NOMO-1 treated with DMSO at 0.1 percent for 48 hours (cell line): Measurements from ENCODE around the gene CD28.
"Not testable (repeated sequence)": the region's sequence is repeated elsewhere in the genome, so short reads cannot be mapped to it uniquely, and the experiment has no call there.

ENCODE experiments used
- DNase-seq: peaks from one replicate; lab custom pipeline; 2025; ENCODE audit not compliant: unreplicated experiment; lab: John Stamatoyannopoulos, UW

Gene CD28

DNA sequence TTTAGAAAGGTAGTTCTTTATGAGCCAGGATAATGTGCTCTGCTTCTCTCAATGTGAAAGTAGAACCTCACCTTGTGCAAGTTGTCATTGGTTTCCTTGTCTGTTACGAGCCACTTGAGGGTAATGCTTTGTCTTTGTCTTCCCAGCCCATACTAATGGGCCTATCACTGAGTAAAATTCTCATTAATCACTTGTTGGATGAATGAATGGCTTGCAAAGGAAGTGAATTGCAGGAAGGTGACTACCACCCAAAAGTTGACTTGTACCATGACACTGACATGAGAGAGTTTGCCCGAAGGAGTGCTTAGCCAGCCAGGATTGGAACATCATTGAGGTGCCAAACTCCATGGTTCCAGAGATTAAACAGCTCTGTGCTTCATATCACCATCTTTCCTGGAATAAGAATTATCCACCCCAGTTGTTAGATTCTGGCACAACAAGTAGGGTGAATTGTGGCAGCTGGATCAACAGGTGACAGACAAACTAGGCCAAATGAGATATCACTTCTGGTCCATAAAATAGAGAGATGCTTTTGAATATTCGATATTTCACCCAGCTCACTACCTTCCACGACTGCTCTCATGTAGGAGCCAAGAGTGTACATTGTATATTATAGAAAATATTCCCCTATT, 20.5 kb upstream of the CD28 start:
- DNase-seq, result no peak

DNA sequence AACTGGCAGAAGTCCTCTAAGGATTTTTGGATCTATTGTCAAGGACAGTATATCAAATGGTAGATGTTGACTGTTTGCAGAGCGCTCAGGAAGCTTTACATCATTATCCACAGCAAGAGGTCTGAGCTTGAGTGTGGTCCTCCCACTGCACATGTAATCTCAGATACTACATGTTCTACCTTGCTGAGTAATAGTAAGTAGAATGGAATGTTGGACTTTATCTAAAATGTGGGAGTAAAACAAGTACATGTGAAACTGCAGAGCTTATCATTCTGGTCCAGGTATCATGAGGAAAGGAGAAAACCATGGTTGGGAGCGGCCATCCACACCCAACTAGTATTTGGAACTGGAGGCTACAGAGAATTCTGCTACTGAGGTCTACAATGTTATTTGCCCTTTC, 19.3 kb upstream of the CD28 start:
- no peak for DNase-seq

DNA sequence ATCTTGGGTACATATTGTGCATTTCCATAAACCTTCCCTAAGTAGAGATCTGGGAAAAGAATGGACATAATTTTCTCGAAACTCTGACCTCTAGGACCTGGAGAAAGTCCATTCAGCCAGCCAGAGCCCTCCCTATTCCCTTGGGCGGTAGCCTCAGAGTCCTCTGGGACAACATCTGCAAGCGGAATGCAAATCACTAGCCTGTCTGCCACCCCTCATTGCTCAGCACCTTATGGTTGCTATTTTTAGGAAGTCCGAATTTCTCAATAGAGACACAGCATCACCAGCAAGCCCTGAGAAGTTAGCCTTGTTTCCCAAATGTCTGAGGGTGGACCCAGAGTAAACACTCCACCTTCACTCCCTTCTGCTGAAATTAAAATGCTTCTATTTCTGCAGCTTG, 17.6 kb upstream of the CD28 start:
- DNase-seq, result peak; percentile 58

DNA sequence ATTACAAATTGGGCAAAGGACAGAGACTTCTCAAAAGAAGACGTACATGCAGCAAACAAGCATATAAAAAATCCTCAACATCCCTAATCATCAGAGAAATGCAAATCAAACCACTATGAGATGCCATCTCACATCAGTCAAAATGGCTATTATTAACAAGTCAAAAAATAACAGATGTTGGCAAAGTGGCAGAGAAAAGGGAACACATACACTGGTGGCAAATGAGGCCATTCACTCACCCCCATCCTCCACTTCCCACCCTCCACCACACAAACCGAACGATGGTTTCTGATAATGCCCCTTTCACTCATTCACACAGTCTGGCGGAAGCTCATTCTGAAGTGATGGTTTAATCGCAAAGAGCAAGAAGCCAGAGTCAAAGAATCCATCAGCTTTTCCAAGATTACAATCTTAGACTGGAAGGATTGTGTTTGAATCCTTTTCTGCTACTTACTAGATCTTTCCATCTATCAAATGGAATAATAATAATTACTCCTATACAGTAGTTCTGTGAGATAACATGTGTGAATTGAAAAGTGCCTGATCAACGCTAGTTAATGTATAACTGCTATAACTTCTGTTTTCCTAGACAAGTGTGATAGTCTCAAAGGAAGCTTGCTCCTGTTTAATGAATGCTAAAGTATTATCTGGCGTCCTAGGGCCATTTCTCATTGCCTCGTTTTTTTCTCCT, 16.9 kb upstream of the CD28 start:
- peak; percentile 2 for DNase-seq

DNA sequence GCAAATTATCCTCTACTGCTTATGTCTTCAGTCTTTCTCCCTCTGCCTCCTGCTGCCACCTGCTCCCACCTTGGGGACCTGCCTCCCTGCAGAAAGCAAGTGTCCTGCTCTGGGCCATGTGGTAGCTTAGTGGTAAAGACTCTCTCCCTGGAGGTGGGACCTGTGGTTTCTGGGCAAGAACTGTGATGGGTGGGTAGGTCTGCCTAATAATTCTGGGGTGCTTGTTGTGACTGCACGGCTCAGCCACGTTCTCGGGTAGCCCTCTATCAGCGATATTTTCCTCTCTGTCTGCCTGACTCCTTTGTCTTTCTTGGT, 16.4 kb upstream of the CD28 start:
- DNase-seq, result no peak

DNA sequence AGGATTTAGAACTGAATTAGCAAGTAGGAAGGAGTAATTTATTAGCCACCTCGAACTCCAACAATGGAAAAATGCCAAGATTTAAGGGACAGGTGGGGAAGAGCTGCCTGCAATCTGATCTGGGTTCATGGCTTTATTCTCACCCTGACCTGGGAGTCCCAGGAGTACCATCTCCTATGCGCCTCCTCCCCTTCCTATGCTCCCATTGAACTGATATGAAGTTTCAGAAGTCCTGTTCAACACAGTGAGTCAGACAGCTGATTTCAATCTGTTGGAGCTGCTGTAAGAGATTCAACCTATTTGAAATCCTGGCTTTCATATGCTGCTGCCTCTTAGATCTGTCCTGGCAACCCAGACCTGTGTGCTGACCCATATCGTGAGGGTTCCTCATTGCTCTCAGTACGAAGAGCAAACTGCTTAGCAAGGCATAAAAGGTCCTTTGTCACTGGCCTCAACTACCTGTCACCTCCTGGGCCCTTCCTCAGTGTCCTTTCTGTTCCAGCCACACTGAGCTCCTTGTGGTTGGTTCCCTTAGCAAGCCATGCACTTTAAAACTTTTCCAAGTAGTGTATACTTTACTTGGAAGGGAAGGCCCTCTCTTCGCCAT, 15.9 kb upstream of the CD28 start:
- DNase-seq, result no peak

DNA sequence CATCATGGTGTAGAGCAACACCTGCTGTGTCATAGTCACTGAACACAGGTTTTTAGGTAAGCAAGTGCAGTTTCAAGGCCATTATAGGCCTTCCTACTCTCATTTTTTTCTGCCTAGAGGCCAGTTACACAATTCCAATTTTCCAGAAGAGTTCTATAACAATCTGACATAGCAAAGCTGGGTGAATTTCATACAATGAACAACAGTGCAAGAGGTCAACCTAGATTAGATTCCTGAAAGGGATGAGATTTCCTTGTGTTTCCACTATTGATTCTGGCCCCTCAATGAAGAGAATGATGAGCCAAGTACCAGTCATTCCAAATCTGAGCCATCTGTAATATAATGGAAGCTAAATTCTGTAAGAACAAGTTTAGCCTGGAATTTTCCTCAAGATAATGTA, 15.3 kb upstream of the CD28 start:
- no peak for DNase-seq

DNA sequence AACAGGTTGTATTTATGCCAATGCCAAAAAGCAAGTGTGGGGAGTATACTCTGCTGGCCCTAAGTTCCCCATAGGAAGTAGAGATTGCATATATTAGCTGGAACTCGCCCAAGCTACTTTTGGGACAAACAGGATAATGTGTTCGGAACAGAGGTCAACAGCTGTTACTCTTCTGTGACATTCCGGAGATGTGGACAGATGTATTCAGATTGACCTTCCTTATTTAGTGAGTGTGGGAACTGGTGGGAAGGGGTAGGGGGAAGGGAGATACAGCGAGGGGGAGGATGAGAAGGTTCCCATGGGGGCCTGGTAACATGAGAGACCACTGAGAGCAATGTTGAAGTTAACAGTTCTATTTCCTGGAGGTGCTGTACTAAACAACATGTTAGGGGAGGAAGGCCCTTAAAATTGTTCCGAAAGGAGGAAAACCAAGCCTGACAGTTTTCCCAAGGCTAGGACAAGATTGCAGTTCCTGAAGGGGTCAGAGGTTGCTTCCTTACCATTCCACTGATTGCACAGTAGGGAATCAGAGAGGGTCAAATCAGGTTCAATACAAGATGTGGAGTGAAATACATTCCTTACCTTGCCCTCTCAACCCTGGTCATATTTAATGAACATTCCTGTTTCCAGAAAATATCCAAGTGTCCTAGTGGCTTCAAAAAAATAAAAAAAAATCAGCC, 14.3 kb upstream of the CD28 start:
- no peak for DNase-seq

DNA sequence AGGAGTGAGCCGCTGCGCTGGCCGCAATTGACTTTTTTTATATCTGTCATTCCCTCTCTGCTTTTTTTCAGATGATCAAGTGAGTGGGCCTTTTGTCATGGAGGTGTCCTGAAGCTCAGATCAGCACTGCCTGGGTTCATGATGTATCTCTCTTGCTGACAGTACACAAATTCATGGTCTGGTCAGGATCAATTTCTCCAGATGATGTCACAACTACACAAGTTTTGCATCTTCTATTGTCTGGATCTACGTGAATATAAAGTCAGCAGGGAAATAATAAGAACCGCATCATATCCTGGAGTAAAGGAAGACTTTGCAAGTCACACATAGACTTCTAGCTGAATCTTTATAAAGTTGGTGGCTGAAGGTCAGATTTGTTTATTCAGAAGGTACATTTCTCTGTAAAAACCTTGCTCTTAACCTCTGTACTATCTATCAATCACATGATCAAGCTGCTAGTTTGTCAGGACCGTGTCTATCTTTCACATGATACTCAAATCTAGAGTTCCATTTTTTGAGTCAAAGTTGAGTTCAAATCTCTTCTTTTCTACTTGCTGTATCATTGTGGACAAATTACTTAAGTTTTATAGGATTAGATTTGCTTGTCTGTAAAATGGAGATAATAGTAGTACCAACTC, 13.1 kb upstream of the CD28 start:
- DNase-seq, result no peak

DNA sequence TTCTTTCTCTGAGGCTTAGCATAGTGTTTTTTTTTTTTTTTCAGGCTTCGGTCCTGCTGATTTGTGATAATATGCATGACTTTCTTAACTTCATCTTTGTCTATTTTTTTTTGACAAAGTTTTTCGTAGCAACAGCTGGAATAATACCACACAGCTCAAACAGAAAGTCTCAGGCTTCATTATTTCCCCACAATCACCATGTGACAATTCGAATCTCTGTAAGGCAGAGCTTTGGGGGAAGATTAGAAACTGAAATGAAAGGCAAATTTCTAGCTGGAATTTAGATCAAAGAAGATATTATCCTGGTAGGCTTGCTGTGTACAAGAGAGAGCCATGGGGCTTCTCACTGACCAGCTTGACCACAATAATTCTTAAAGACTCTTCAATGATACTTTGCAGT, 12.2 kb upstream of the CD28 start:
- DNase-seq, result no peak

DNA sequence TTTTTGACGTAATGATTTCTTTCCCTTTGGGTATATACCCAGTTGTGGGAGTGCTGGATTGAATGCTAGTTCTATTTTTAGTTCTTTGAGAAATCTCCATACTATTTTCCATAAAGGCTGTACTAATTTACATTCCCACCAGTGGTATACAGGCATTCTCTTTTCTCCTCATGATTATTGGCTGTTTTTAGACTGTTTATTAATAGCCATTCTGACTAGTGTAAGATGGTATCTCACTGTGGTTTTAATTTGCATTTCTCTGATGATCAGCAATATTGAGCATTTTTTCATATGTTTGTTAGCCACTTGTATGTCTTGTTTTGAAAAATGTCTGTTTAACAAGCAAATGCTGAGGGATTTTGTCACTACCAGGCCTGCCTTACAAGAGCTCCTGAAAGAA, 9.2 kb upstream of the CD28 start:
- DNase-seq, result no peak

DNA sequence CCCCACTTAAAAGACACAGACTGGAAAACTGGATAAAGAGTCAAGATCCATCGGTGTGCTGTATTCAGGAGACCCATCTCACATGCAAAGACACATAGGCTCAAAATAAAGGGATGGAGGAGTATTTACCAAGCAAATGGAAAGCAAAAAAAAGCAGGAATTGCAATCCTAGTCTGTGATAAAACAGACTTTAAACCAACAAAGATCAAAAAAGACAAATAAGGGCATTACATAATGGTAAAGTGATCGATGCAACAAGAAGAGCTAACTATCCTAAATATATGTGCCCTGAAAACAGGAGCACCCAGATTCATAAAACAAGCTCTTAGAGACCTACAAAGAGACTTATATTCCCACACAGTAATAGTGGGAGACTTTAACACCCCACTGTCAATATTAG, 8.7 kb upstream of the CD28 start:
- DNase-seq, result not testable (repeated sequence)

DNA sequence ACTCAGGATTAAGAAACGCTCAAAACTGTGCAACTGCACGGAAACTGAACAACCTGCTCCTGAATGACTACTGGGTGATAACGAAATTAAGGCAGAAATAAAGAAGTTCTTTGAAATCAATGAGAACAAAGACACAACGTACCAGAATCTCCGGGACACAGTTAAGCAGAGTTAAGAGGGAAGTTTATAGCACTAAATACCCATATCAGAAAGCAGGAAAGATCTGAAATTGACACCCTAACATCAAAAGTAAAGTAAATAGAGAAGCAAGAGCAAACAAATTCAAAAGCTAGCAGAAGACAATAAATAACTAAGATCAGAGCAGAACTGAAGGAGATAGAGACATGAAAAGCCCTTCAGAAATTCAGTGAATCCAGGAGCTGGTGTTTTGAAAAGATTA, 8.0 kb upstream of the CD28 start:
- DNase-seq, result not testable (repeated sequence)

DNA sequence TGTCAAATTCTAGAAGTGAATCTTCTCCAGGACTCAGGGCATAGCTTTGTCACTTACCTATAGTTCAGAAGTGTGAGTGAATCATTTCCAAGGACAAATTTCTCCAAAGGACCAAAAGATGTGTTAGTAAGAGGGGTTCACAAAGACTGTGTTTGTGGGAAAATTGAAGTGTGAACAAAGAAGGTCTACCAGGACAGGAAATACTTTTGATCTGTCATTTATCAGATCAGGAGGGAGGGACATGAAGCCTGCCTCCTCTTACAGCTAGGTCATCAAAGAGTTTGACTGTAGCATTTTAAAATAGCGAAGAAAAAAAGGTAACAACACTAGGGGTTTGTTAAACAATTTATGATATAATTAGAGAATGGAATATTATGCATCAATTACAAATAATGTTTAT, 2.0 kb upstream of the CD28 start:
- DNase-seq, result no peak

DNA sequence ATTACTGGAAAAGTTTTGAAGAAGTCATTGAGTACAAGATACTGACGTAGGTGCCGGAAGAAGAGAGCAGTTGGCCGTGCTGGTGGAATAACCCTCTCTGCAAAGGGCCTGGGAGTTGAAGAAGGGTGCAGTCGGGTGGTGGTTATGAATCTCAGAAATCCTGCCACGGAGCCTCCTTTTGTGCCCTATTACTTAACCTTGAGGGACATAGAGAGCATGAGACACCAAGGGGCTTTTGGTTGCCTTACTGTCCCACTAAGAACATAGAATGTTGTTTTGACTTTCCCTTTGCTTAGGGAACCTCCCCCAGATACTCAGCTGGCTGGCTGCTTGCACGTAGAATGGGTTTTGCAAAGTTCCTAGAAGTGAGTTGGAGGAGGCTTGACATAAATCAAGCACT, 1.3 kb upstream of the CD28 start:
- DNase-seq, result no peak

DNA sequence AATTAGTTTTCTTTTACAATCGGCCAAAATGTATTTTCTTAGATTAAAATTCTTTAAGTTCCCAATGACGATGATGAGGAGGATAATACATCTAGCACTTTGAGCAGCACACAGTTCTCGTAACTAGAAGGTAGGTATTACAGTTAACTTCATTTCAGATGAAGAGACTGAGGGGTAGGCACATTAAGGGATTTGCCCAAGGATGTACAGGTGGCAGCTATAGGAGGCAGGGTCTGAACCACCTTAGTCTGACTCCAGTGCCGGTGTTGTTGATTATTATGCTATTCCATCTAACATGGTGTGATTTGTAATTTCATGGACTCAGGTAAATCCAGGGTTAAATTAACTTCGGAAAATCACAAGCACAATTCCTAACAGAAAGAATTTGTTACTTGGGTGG, 1.1 kb downstream of the CD28 start:
- no peak for DNase-seq

DNA sequence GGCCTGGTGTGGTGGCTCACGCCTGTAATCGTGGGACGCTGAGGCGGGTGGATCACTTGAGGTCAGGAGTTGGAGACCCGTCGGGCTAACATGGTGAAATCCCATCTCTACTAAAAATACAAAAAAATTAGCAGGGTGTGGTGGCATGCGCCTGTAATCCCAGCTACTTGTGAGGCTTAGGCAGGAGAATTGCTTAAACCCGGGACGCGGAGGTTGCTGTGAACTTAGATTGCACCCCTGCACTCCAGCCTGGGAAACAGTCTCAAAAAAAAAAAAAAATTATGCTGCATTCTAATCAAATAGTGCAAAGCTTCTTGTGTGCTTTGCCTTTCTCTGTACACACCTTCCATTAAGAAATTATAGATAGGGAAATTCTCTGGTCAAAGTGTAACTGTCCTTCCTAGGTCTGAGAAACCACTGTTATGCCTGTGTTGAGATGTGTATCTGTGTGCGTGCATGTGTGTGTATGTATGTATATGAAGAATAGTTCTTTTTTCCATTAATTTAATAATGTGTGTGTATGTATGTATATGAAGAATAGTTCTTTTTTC, 2.5 kb downstream of the CD28 start:
- DNase-seq, result no peak

DNA sequence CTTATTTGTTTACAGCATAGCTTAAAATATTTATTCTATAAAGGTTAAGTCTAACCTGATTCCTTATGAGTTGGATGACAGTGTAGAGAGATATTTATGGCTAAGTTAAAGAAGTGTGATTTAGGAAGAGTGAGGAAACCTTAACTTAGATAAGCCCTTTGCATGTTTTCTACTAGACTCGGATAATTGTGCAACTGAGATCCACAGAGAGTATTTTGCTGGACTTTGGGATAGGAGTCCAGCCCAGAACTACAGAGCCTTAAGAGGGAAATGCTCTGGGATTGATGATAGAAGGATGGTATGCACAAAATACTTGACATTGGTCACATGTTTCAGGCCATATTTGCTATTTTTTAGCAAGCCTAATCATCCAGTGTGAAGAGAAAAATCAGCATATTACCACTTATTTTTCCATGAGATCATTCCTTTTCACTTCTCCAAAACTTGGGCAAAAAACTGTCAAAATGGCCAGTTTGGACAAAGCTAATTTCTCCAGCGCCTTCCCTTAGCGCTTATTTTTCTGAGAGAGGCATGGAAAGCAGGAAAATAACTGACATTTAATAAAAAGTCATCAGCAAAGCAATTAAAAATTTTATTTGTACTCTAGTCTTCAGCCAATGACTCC, 3.1 kb downstream of the CD28 start:
- DNase-seq, result no peak

DNA sequence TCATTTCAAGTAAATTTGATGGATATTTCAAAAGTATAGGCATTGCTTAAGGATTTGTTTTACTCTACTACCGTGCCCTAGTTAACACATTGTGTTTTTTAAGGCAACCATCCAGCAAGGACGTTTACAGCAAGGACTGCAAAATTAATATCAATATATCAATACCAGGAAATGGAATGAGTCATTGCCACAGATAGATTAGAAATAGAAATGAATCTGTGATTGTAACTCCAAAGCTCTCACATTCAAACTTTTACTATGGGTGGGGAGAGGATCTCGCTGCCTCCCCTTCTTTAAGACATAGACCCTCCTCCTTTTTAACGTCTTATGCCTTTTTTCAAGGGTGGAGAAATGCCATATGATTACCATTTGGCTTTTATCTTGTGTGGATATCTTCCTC, 3.8 kb downstream of the CD28 start:
- no peak for DNase-seq

DNA sequence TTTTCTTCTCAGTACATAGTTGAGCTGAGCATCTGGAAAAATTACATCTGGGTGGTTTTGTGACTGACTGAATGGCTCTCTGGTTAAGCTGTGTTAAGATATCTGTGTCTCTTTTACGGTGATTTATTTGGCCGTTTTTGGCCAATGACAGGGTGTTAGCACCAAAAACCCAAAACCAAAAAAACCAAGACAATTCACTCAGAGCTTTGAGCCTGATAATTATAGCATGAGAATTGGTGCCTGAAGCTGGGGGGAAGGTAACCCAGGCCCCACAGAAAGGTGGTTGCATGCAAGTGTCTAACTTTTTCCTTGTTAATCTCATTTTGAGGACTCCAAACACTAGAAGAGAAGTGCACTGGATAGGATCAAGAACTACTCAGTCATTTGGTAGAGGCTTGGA, 4.5 kb downstream of the CD28 start:
- no peak for DNase-seq

DNA sequence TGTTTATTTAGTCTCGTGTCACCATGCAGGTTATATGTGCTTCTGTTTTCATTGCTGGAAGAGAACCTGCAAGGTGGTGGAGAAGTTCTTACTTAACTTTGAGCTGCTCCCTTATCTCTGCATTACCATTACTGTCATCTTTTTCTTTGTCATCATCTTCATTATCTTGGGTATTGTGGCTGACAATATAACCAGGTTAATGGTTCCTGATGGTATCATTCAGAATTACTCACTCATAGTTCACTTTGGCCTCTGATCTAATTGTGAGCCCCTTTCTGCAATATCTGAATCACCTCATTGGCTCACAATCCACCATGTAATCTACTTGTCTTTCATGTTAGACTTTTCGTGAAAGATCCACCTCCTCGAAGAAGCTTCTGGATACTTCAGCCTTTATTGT, 5.0 kb downstream of the CD28 start:
- DNase-seq, result no peak
